GM10248 (cell line): ENCODE data around the gene TRRAP.

Experiments
- CTCF ChIA-PET: fragments of 300-600 bp; sonication (Branson Sonifier 250); formaldehyde crosslinking; extraction: SDS; loops from one replicate; lab custom pipeline; 2021; ENCODE audit warnings: antibody characterized with exemption; lab: Yijun Ruan, JAX
- POLR2A ChIA-PET: fragments of 350-650 bp; sonication (Branson Sonifier 250); formaldehyde crosslinking; extraction: SDS; loops from one replicate; lab custom pipeline; 2020; ENCODE audit warnings: antibody characterized with exemption; lab: Yijun Ruan, JAX
- DNase-seq: peaks from one replicate; pipeline ENCODE4 v3.0.0; 2012; ENCODE audit errors: extremely low spot score
- CTCF ChIP-seq: IDR thresholded peaks from 2 replicates; pipeline ENCODE4 v1.5.1; 2012; ENCODE audit warnings: mild to moderate bottlenecking, low read depth; ENCODE audit errors: extremely low read depth, missing control alignments, control extremely low read depth

TRRAP gene

GRCh38 chr7:99011341-99011705 lies 133.0 kb downstream of the TRRAP start:
- DNase-seq = no peak
- ChIA-PET CTCF (interaction anchor here (1.5 kb wide), 1 partner anchor 13 kb away, joined by 4 read pairs; no protein-coding TSS in a partner anchor), POLR2A (no interaction called here)
- TF ChIP-seq CTCF = no peak

- CTCF ChIA-PET = interaction anchor here (1.7 kb wide), 1 partner anchor 9 kb away, joined by 6 read pairs; no protein-coding TSS in a partner anchor
- no peak for TF ChIP-seq CTCF
- no peak for DNase-seq
- POLR2A ChIA-PET = no interaction called here
Observed at GRCh38 chr7:99011706-99012404, 133.5 kb downstream of the TRRAP start.

GRCh38 chr7:99012722-99013121 lies 134.4 kb downstream of the TRRAP start:
- POLR2A ChIA-PET = no interaction called here
- TF ChIP-seq CTCF = no peak
- no peak for DNase-seq
- CTCF ChIA-PET = interaction anchor here (1.7 kb wide), 1 partner anchor 10 kb away, joined by 6 read pairs; no protein-coding TSS in a partner anchor

GRCh38 chr7:99013266-99014112 lies 135.2 kb downstream of the TRRAP start:
- DNase-seq = no peak
- CTCF ChIA-PET = interaction anchor here (1.3 to 1.7 kb wide), 2 partner anchors 11 to 17 kb away, joined by 4 to 6 read pairs; no protein-coding TSS in a partner anchor
- POLR2A ChIA-PET = no interaction called here
- no peak for TF ChIP-seq CTCF

- POLR2A ChIA-PET = no interaction called here
- no peak for TF ChIP-seq CTCF
- CTCF ChIA-PET = interaction anchor here (1.2 to 1.3 kb wide), 2 partner anchors 9 to 16 kb away, joined by 4 read pairs; no protein-coding TSS in a partner anchor
- DNase-seq = no peak
Observed at GRCh38 chr7:99014113-99014985, 136.0 kb downstream of the TRRAP start.

- CTCF ChIA-PET = interaction anchor here (0.9 to 1.3 kb wide), 3 partner anchors 12 to 24 kb away, joined by 3 to 4 read pairs (median 3); no protein-coding TSS in a partner anchor
- TF ChIP-seq CTCF = no peak
- DNase-seq = no peak
- POLR2A ChIA-PET = no interaction called here
Observed at GRCh38 chr7:99016196-99016595, 137.9 kb downstream of the TRRAP start.
